ENCODE results near the gene TENM4.

The TENM4 gene

DNA sequence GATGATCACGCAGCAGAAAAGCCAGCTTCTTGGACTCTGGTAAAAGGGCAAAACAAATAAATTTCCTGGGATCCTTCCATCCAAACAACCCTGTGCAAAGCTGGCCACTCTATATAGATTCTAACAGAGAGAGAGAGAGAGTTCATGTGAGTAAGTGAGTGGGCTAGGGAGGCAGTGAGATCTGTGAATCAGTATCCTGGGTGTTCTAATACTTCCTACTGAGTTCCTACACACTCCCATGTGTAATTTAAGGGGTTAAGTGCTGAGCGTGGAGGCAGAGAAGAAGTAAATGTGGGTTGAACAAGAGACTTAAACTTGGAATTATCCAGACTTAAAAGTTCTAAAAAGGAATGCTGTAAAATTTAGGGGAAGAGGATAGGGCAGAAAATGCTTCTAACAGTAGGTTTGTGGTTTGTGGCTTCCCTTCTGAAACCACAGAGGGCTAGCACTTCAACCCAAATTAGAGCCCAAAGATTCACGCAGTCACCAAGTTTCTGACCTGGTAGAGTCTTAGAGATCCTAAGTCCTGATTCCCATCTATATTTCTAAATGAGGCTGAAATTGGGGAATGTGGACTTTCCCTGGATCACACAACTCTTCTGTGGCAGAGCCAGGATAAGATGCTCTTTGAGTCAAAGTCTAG lies 413.9 kb downstream of the TENM4 start:
- Histone ChIP-seq H3K4me1 (ENCODE audit: control insufficient read depth in 5 of 5, insufficient read depth in 5 of 5, low read length in 5 of 5) (peaks cover 0 to 20% (median 10%) of the 10 kb centered on the region in 5 donors), H3K4me3 (ENCODE audit: low read depth in 1 of 5, low read length in 5 of 5) (no peak overlapping the region), H3K9ac (ENCODE audit: low read length in 5 of 5) (no peak overlapping the region), H3K27me3 (ENCODE audit: control insufficient read depth in 5 of 5, insufficient read depth in 4 of 5, low read length in 5 of 5) (peaks cover 0 to 10% (median 0%) of the 10 kb centered on the region in 5 donors), H3K9me3 (ENCODE audit: control insufficient read depth in 5 of 5, low read length in 5 of 5) (no peaks in the 10 kb centered on the region), H3K27ac (ENCODE audit: low read depth, low read length) (no peak overlapping the region), H3K36me3 (ENCODE audit: control insufficient read depth in 5 of 5, insufficient read depth in 5 of 5, low read length in 5 of 5) (no peaks in the 10 kb centered on the region)

DNA sequence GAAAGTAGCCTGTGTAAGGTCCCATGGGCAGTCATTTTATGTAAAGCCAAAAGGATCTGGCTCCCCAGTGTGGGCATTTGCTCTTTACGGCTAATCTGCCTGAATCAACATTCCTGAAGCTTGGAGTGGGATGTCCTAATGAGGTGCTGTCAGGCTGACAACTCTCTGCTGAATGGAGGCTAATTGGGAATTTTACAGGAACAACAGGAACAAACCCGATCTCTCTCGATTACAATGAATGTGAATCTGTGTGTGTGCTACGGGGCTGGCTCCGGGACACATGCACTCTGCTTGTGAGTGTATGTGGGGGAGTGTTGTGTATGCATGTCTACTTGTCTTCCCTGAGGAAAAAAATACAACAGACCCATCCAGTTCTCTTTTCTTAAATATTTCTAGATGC lies 415.2 kb downstream of the TENM4 start:
- Histone ChIP-seq H3K9ac (ENCODE audit: low read length in 5 of 5) (no peak overlapping the region), H3K9me3 (ENCODE audit: control insufficient read depth in 5 of 5, low read length in 5 of 5) (no peaks in the 10 kb centered on the region), H3K27me3 (ENCODE audit: control insufficient read depth in 5 of 5, insufficient read depth in 4 of 5, low read length in 5 of 5) (peaks cover 0 to 7% (median 0%) of the 10 kb centered on the region in 5 donors), H3K27ac (ENCODE audit: low read depth, low read length) (no peak overlapping the region), H3K4me3 (ENCODE audit: low read depth in 1 of 5, low read length in 5 of 5) (no peak overlapping the region), H3K4me1 (ENCODE audit: control insufficient read depth in 5 of 5, insufficient read depth in 5 of 5, low read length in 5 of 5) (peaks cover 0 to 19% (median 9%) of the 10 kb centered on the region in 5 donors), H3K36me3 (ENCODE audit: control insufficient read depth in 5 of 5, insufficient read depth in 5 of 5, low read length in 5 of 5) (no peaks in the 10 kb centered on the region)

DNA sequence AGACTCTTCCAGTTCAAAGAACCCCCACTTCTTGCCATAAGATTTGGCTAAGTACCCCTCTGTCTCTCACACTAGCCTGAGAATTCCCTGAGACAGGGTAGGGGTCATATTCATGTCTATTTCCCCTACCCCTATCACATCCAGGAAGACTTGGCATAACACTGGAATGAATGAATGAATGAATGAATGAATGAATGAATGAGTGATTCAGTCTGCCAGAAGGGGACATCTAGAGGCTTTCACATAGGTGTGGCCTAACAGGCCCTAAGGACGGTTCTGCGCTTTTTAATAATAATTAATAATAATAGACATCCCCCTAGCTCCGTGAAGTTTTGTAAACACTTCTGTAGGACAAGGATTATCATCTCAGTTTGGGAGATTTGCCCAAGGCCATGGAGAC lies 415.7 kb downstream of the TENM4 start:
- no peaks in the 10 kb centered on the region for H3K36me3 ChIP-seq (ENCODE audit: control insufficient read depth in 5 of 5, insufficient read depth in 5 of 5, low read length in 5 of 5)
- H3K4me3 ChIP-seq (ENCODE audit: low read depth in 1 of 5, low read length in 5 of 5) = no peak overlapping the region
- peaks cover 0 to 14% (median 4%) of the 10 kb centered on the region in 5 donors for H3K4me1 ChIP-seq (ENCODE audit: control insufficient read depth in 5 of 5, insufficient read depth in 5 of 5, low read length in 5 of 5)
- H3K9ac ChIP-seq (ENCODE audit: low read length in 5 of 5) = no peak overlapping the region
- H3K27ac ChIP-seq (ENCODE audit: low read depth, low read length) = no peak overlapping the region
- no peaks in the 10 kb centered on the region for H3K9me3 ChIP-seq (ENCODE audit: control insufficient read depth in 5 of 5, low read length in 5 of 5)
- peaks cover 0 to 3% (median 0%) of the 10 kb centered on the region in 5 donors for H3K27me3 ChIP-seq (ENCODE audit: control insufficient read depth in 5 of 5, insufficient read depth in 4 of 5, low read length in 5 of 5)

DNA sequence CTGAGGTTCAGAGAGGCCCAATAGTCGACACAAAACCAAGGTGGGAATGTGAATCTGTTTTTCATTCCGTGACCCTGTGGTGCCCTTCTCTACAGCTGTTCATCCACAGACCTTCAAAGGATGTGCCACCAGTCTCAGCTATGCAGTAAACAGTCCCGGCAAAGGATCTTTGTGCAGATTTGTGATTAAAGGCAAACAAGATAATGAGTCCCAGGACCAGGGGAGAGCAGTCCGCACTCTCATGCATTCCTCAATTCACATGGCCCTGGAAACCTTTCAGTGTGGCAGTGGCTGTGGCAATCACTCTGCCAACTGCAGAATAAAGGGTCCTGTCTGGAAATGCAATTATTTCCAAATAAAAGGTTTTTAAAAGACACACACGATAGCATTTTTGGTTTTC lies 418.6 kb downstream of the TENM4 start:
- no peak overlapping the region for H3K27ac ChIP-seq (ENCODE audit: low read depth, low read length)
- H3K9ac ChIP-seq (ENCODE audit: low read length in 5 of 5) = no peak overlapping the region
- H3K27me3 ChIP-seq (ENCODE audit: control insufficient read depth in 5 of 5, insufficient read depth in 4 of 5, low read length in 5 of 5) = no peaks in the 10 kb centered on the region
- H3K4me3 ChIP-seq (ENCODE audit: low read depth in 1 of 5, low read length in 5 of 5) = no peak overlapping the region
- no peaks in the 10 kb centered on the region for H3K9me3 ChIP-seq (ENCODE audit: control insufficient read depth in 5 of 5, low read length in 5 of 5)
- peaks cover 0 to 7% (median 4%) of the 10 kb centered on the region in 5 donors for H3K4me1 ChIP-seq (ENCODE audit: control insufficient read depth in 5 of 5, insufficient read depth in 5 of 5, low read length in 5 of 5)
- H3K36me3 ChIP-seq (ENCODE audit: control insufficient read depth in 5 of 5, insufficient read depth in 5 of 5, low read length in 5 of 5) = no peaks in the 10 kb centered on the region

DNA sequence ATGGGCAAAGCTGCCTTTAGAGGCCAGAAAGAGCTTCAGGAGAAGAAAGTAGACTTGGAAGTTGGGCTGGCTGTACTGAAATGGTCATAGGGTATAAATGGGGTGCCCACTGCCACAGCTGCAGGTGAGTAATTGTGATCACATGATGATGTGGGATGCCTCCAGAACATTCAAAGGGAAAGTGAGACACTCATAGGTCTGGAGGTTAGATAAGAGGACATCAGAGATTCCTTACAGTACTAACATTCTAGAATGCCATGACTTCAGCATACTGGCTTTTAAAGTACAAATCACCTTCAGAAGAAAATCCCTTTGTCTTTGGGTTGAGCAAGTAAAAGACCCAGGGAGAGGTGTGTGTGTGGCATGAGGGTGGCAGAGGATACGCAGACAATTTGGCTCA lies 419.2 kb downstream of the TENM4 start:
- no peak overlapping the region for H3K9ac ChIP-seq (ENCODE audit: low read length in 5 of 5)
- H3K4me3 ChIP-seq (ENCODE audit: low read depth in 1 of 5, low read length in 5 of 5) = no peak overlapping the region
- H3K4me1 ChIP-seq (ENCODE audit: control insufficient read depth in 5 of 5, insufficient read depth in 5 of 5, low read length in 5 of 5) = peaks cover 0 to 4% (median 4%) of the 10 kb centered on the region in 5 donors

DNA sequence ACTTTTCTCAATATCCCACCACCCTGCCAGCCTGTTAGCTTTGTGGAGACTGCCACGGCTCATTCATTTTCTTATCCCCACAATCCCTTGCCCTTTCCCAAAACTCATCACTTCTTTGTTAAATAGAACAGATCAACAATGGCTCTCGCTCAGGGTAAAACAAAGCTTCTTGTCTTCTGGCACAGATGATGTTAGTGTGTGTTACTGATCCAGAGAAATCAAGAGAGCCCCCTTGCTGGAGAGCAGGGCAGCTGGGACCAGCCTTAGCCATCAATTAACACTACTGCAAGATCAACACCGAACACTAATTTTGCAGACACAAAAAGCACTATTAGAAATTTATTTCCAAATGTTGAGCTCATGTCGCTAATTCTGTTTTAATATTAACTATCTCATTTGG lies 420.9 kb downstream of the TENM4 start:
- Histone ChIP-seq H3K9me3 (ENCODE audit: control insufficient read depth in 5 of 5, low read length in 5 of 5) (no peaks in the 10 kb centered on the region), H3K4me1 (ENCODE audit: control insufficient read depth in 5 of 5, insufficient read depth in 5 of 5, low read length in 5 of 5) (peaks cover 0 to 4% (median 3%) of the 10 kb centered on the region in 5 donors), H3K27ac (ENCODE audit: low read depth, low read length) (no peak overlapping the region), H3K27me3 (ENCODE audit: control insufficient read depth in 5 of 5, insufficient read depth in 4 of 5, low read length in 5 of 5) (no peaks in the 10 kb centered on the region), H3K9ac (ENCODE audit: low read length in 5 of 5) (no peak overlapping the region), H3K4me3 (ENCODE audit: low read depth in 1 of 5, low read length in 5 of 5) (no peak overlapping the region), H3K36me3 (ENCODE audit: control insufficient read depth in 5 of 5, insufficient read depth in 5 of 5, low read length in 5 of 5) (no peaks in the 10 kb centered on the region)

More for the DNA sequence above, 419.2 kb downstream of the TENM4 start:
- Histone ChIP-seq H3K36me3 (ENCODE audit: control insufficient read depth in 5 of 5, insufficient read depth in 5 of 5, low read length in 5 of 5) (no peaks in the 10 kb centered on the region), H3K27ac (ENCODE audit: low read depth, low read length) (no peak overlapping the region), H3K27me3 (ENCODE audit: control insufficient read depth in 5 of 5, insufficient read depth in 4 of 5, low read length in 5 of 5) (no peaks in the 10 kb centered on the region), H3K9me3 (ENCODE audit: control insufficient read depth in 5 of 5, low read length in 5 of 5) (no peaks in the 10 kb centered on the region)

DNA sequence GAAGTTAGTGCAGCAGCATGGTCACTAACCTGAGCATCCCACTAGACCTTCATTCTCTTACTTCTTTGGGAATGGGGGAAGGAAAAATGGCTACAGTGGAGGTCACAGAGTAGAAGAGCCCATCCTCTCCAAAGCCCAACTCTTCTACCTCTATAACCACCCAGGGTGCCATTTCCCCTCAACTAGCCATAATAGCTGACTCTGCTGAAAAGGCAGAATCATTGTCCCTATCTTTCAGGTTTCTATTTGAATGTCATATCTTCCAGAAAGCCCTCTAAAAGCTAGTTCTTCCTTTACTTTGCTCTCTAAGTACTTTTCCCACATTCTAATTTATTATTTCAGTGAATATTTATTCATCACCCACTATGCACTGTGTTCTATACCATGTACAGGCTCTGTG lies 421.6 kb downstream of the TENM4 start:
- H3K9ac ChIP-seq (ENCODE audit: low read length in 5 of 5) = no peak overlapping the region
- no peaks in the 10 kb centered on the region for H3K27me3 ChIP-seq (ENCODE audit: control insufficient read depth in 5 of 5, insufficient read depth in 4 of 5, low read length in 5 of 5)
- no peaks in the 10 kb centered on the region for H3K36me3 ChIP-seq (ENCODE audit: control insufficient read depth in 5 of 5, insufficient read depth in 5 of 5, low read length in 5 of 5)
- H3K4me3 ChIP-seq (ENCODE audit: low read depth in 1 of 5, low read length in 5 of 5) = no peak overlapping the region
- peaks cover 0 to 4% (median 3%) of the 10 kb centered on the region in 5 donors for H3K4me1 ChIP-seq (ENCODE audit: control insufficient read depth in 5 of 5, insufficient read depth in 5 of 5, low read length in 5 of 5)
- no peak overlapping the region for H3K27ac ChIP-seq (ENCODE audit: low read depth, low read length)
- H3K9me3 ChIP-seq (ENCODE audit: control insufficient read depth in 5 of 5, low read length in 5 of 5) = no peaks in the 10 kb centered on the region

DNA sequence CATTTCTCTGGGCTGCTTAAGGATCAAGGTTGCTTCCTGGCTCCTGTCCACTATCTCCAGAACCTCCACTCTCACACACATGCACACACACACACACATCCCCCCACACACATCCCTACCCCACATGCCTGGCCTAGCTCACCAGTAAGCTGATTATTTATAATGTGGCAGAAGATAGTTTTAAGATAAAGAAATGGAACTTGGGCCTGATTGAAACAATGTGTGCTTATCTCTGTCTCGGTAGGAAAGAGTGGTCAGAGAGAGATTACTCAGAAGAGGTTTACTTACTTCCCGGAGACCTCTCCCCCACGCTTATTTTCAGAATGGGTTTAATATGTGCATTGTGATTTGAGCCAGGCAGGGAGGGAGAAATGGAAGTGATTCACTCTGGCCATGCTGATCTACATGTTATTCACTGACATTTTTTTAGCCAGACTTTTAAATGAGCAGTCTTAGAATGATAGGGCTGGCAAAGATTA lies 422.4 kb downstream of the TENM4 start:
- no peaks in the 10 kb centered on the region for H3K36me3 ChIP-seq (ENCODE audit: control insufficient read depth in 5 of 5, insufficient read depth in 5 of 5, low read length in 5 of 5)
- no peaks in the 10 kb centered on the region for H3K9me3 ChIP-seq (ENCODE audit: control insufficient read depth in 5 of 5, low read length in 5 of 5)
- no peak overlapping the region for H3K27ac ChIP-seq (ENCODE audit: low read depth, low read length)

DNA sequence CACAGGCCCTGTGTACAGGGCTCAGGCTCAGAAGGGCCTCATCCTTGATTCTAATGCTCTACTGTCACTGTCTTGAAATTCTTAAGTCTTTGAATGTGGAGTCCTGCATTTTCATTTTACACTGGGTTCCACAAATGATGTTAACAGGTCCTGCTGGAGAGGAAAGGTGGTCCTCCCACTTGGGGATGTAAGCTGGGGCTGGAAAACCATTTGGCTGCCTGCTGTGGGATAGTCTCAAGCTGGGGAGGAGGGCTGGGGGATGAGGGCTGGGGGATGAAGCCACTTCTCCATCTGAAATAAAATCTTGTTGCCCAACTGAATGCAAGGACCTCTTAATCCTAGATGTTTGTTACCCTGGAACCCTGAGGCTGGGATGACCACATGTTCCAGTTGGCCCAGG lies 423.0 kb downstream of the TENM4 start:
- Histone ChIP-seq H3K27ac (ENCODE audit: low read depth, low read length) (no peak overlapping the region), H3K9me3 (ENCODE audit: control insufficient read depth in 5 of 5, low read length in 5 of 5) (no peaks in the 10 kb centered on the region), H3K9ac (ENCODE audit: low read length in 5 of 5) (no peak overlapping the region), H3K36me3 (ENCODE audit: control insufficient read depth in 5 of 5, insufficient read depth in 5 of 5, low read length in 5 of 5) (no peaks in the 10 kb centered on the region), H3K4me1 (ENCODE audit: control insufficient read depth in 5 of 5, insufficient read depth in 5 of 5, low read length in 5 of 5) (peaks cover 0 to 4% (median 3%) of the 10 kb centered on the region in 5 donors), H3K4me3 (ENCODE audit: low read depth in 1 of 5, low read length in 5 of 5) (no peak overlapping the region), H3K27me3 (ENCODE audit: control insufficient read depth in 5 of 5, insufficient read depth in 4 of 5, low read length in 5 of 5) (no peaks in the 10 kb centered on the region)

More for the DNA sequence above, 422.4 kb downstream of the TENM4 start:
- no peak overlapping the region for H3K4me3 ChIP-seq (ENCODE audit: low read depth in 1 of 5, low read length in 5 of 5)
- no peaks in the 10 kb centered on the region for H3K27me3 ChIP-seq (ENCODE audit: control insufficient read depth in 5 of 5, insufficient read depth in 4 of 5, low read length in 5 of 5)
- no peak overlapping the region for H3K9ac ChIP-seq (ENCODE audit: low read length in 5 of 5)
- peaks cover 0 to 4% (median 3%) of the 10 kb centered on the region in 5 donors for H3K4me1 ChIP-seq (ENCODE audit: control insufficient read depth in 5 of 5, insufficient read depth in 5 of 5, low read length in 5 of 5)

DNA sequence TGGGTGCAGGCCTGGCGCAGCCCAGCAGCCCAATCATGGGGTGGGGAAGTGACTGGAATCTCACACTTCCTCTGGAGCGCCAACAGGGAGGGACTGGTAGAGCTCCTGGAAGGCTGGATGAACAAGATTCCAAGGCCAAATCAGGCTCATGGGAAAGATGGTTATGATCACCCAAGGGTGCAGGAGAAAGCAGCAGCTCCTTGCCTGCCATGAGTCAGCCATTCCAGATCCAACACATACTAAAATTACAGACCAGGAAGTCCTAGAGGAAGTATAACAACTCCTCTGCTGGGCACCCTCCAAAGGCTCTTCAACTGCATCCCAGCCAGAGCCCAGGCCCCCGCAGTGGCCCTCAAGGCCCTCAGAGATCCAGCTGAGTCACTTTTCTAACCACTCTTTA lies 427.3 kb downstream of the TENM4 start:
- no peaks in the 10 kb centered on the region for H3K36me3 ChIP-seq (ENCODE audit: control insufficient read depth in 5 of 5, insufficient read depth in 5 of 5, low read length in 5 of 5)
- H3K4me1 ChIP-seq (ENCODE audit: control insufficient read depth in 5 of 5, insufficient read depth in 5 of 5, low read length in 5 of 5) = peaks cover 0 to 4% (median 3%) of the 10 kb centered on the region in 5 donors
- no peaks in the 10 kb centered on the region for H3K9me3 ChIP-seq (ENCODE audit: control insufficient read depth in 5 of 5, low read length in 5 of 5)
- no peak overlapping the region for H3K9ac ChIP-seq (ENCODE audit: low read length in 5 of 5)
- H3K4me3 ChIP-seq (ENCODE audit: low read depth in 1 of 5, low read length in 5 of 5) = no peak overlapping the region
- H3K27me3 ChIP-seq (ENCODE audit: control insufficient read depth in 5 of 5, insufficient read depth in 4 of 5, low read length in 5 of 5) = no peaks in the 10 kb centered on the region
- no peak overlapping the region for H3K27ac ChIP-seq (ENCODE audit: low read depth, low read length)

All from subcutaneous abdominal adipose tissue (tissue), 5 donors.